Measurements from ENCODE around the gene ZNF146. TPM values are rescaled to one million over a fixed set of nuclear protein-coding genes. Genes with fewer than 3 reads are reported as not detected.
"Not testable (repeated sequence)": the region's sequence is repeated elsewhere in the genome, so short reads cannot be mapped to it uniquely, and the experiment has no call there.

Gene ZNF146
- total RNA-seq, 2 donors from 2014 or later: 33.9 to 40.6 TPM

DNA sequence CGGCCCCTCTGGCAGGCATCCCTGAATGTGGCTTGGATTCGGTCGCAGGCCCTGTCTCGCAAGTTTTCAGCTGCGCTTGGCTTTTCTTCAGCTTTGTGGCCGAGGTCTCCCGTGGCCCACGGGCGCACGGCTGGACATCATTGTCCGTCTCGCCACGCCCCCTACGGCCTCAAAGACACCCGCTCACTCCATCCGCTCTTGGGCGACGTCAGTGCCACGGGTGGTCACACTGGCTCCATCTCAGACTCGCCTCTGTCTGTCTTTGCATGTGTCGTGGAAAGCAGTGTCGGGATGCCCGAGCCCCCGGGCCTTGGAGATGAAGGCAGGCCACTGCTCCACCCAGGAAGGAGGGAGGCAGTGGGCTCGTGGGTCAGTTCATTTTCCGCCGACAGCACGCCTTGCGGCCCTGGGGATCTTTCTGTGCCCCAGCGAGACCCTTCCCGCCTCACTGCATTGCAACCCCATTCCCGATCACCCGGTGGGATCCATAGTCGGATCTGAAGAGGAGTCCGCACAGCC, 51.0 kb downstream of the ZNF146 start:
- ATAC-seq (no peak), DNase-seq (no peak)
- intact Hi-C loops (cut with DNase I, micrococcal nuclease): no loop called here

- ATAC-seq (no peak), DNase-seq (no peak)
- intact Hi-C loops (cut with DNase I, micrococcal nuclease): no loop called here
Observed at GRCh38 chr19:36266375-36266961, 51.6 kb downstream of the ZNF146 start.

- intact Hi-C loops (cut with DNase I, micrococcal nuclease): no loop called here
- no peak for DNase-seq
Observed at GRCh38 chr19:36267061-36267845, 52.3 kb downstream of the ZNF146 start.

GRCh38 chr19:36268081-36268480, 53.2 kb downstream of the ZNF146 start:
- not testable (repeated sequence) for ATAC-seq, DNase-seq

More at GRCh38 chr19:36267061-36267845, 52.3 kb downstream of the ZNF146 start:
- no peak for ATAC-seq

GRCh38 chr19:36268591-36268990, 53.7 kb downstream of the ZNF146 start:
- intact Hi-C loops (cut with DNase I, micrococcal nuclease); DNase-seq; ATAC-seq: not testable (repeated sequence)

More at GRCh38 chr19:36268081-36268480, 53.2 kb downstream of the ZNF146 start:
- intact Hi-C loops (cut with DNase I, micrococcal nuclease): not testable (repeated sequence)

GRCh38 chr19:36269295-36269694, 54.4 kb downstream of the ZNF146 start:
- DNase-seq; intact Hi-C loops (cut with DNase I, micrococcal nuclease); ATAC-seq: not testable (repeated sequence)

Other genes starting within 250 kb of the ZNF146 start
- 10 to 100 TPM; 19.6 to 20.0 TPM for gene SDHAF1, start 219.9 kb upstream of the ZNF146 start, total RNA-seq
- 1 to 10 TPM; 6.5 to 9.0 TPM for gene SYNE4, start 206.3 kb upstream of the ZNF146 start, total RNA-seq
- 10 to 100 TPM; 15.3 to 22.1 TPM for gene ALKBH6, start 200.9 kb upstream of the ZNF146 start, total RNA-seq
- gene CLIP3, start 182.2 kb upstream of the ZNF146 start, total RNA-seq: 10 to 100 TPM in 1 of 2 donors, 1 to 10 TPM in 1; 3.1 to 10.6 TPM
- gene THAP8, start 160.8 kb upstream of the ZNF146 start, total RNA-seq: 1 to 10 TPM; 3.6 to 4.5 TPM
- gene WDR62, start 160.2 kb upstream of the ZNF146 start, total RNA-seq: 1 to 10 TPM in 1 of 2 donors, under 1 TPM in 1; 0.84 to 4.5 TPM
- gene OVOL3, start 104.0 kb upstream of the ZNF146 start, total RNA-seq: not detected
- gene POLR2I, start 100.2 kb upstream of the ZNF146 start, total RNA-seq: 10 to 100 TPM; 39.4 to 42.7 TPM
- gene TBCB, start 99.6 kb upstream of the ZNF146 start, total RNA-seq: 100 to 1,000 TPM in 1 of 2 donors, 10 to 100 TPM in 1; 90.0 to 102 TPM
- 100 to 1,000 TPM; 757 to 814 TPM for gene CAPNS1, start 75.0 kb upstream of the ZNF146 start, total RNA-seq
- gene COX7A1, start 62.7 kb upstream of the ZNF146 start, total RNA-seq: 10 to 100 TPM in 1 of 2 donors, 1 to 10 TPM in 1; 5.5 to 21.3 TPM
- gene ZNF565, start 441 bp upstream of the ZNF146 start, total RNA-seq: 1 to 10 TPM; 2.8 to 3.4 TPM
- 1 to 10 TPM; 3.7 to 4.0 TPM for gene ZFP14, start 164.1 kb downstream of the ZNF146 start, total RNA-seq
- 1 to 10 TPM; 1.5 to 1.6 TPM for gene ZFP82, start 203.5 kb downstream of the ZNF146 start, total RNA-seq